Hepatocyte (in vitro differentiated cells): ENCODE data around the gene ZBTB7C.

Experiments
- CTCF ChIP-seq: fragments of 200-600 bp; sonication (generic); IDR thresholded peaks from 2 replicates; pipeline ENCODE4 v1.5.1; 2016; ENCODE audit warnings: antibody characterized with exemption, mild to moderate bottlenecking; ENCODE audit not compliant: poor library complexity
- EZH2 ChIP-seq: fragments of 200-600 bp; sonication (generic); IDR thresholded peaks from 2 replicates; pipeline ENCODE4 v1.6.1; 2016; ENCODE audit warnings: antibody characterized with exemption, mild to moderate bottlenecking, borderline replicate concordance
- EZH2phosphoT487 ChIP-seq: fragments of 200-600 bp; sonication (generic); IDR thresholded peaks from one replicate; pipeline ENCODE4 v1.6.1; 2018; ENCODE audit warnings: antibody characterized with exemption, mild to moderate bottlenecking, low read depth, moderate library complexity; ENCODE audit not compliant: unreplicated experiment, severe bottlenecking

DNA sequence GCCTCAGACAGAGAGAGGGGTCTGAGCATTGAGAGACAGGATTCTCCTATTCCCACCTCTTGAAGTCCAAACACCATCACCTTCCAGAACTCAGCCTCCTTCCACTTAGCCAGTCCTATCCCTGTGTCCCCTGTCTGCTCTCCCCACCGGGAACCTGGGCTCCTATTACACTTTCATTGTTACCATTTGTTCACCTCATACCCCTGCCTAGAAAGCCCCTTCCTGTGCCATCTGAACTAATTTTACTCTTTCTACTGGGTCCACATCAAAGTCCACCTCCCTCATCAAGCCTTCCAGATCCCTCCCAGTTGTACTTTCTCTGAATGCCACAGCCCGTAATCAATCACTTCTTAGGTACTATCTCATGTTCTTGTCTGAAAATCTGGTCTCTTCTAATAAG is 220.6 kb downstream of the ZBTB7C start:
- TF ChIP-seq EZH2 (no peak), CTCF (no peak), EZH2phosphoT487 (no peak)
